Heart left ventricle (tissue), 16 donors: ENCODE measurements around the gene DESI1. TPM values are rescaled to one million over a fixed set of nuclear protein-coding genes. Genes with fewer than 3 reads are reported as not detected.

ENCODE experiments used
- ATAC-seq, 4 donors: fragments of 200-7000 bp; cut with Tn5 transposase; one replicate each; pipeline ENCODE4 v1.9.1; 2020 to 2022; ENCODE audit warnings: moderate library complexity in 4 of 4, mild to moderate bottlenecking in 3 of 4, moderate number of reproducible peaks in 1 of 4
- DNase-seq, 5 donors: peaks; one replicate each; pipeline ENCODE4 v3.0.0-alpha.2; 2020
- H3K27ac ChIP-seq, 12 donors: fragments of 200-600 bp; sonication (generic) in 4 of 12; one replicate each; pipeline versions ENCODE4 v1.5.0 to v1.8.0; 2016 to 2022; ENCODE audit warnings: mild to moderate bottlenecking in 2 of 12
- H3K27me3 ChIP-seq, 9 donors: fragments of 200-600 bp; sonication (generic) in 2 of 9; one replicate each; pipeline versions ENCODE4 v1.5.1 to v1.8.0; 2016 to 2022; ENCODE audit warnings: mild to moderate bottlenecking in 3 of 9
- H3K36me3 ChIP-seq, 9 donors: fragments of 200-600 bp; sonication (generic) in 2 of 9; one replicate each; pipeline versions ENCODE4 v1.5.0 to v1.8.0; 2018 to 2022; ENCODE audit warnings: mild to moderate bottlenecking in 2 of 9
- H3K4me1 ChIP-seq, 12 donors: fragments of 200-600 bp; sonication (generic) in 4 of 12; one replicate each; pipeline versions ENCODE4 v1.5.0 to v1.8.0; 2016 to 2022; ENCODE audit warnings: mild to moderate bottlenecking in 3 of 12
- H3K4me3 ChIP-seq, 12 donors: fragments of 200-600 bp; sonication (generic) in 4 of 12; one replicate each; pipeline versions ENCODE4 v1.5.0 to v1.8.0; 2017 to 2022; ENCODE audit warnings: mild to moderate bottlenecking in 9 of 12, moderate library complexity in 4 of 12
- H3K9me3 ChIP-seq, 12 donors: fragments of 200-600 bp; sonication (generic) in 4 of 12; one replicate each; pipeline versions ENCODE4 v1.5.0 to v1.8.0; 2016 to 2022; ENCODE audit warnings: mild to moderate bottlenecking in 1 of 12
- POLR2A ChIP-seq, 2 donors: fragments of 450-650 bp; IDR thresholded peaks; one replicate each; pipeline ENCODE4 v1.6.1; 2017; ENCODE audit warnings: antibody characterized with exemption in 2 of 2, mild to moderate bottlenecking in 2 of 2, moderate library complexity in 2 of 2
- WGBS, 4 donors: extraction: QIAGEN DNeasy Blood & Tissue Kit in 2 of 4; methylation state at CpG; one replicate each; pipeline versions ENCODE4 v1.1.5 to v1.1.7; 2013 to 2018; 5-methylcytosine and 5-hydroxymethylcytosine counted together
- intact Hi-C, 10 donors: fragments of 100-400 bp; cut with DNase I; formaldehyde crosslinking; loops; one replicate each; pipeline versions ENCODE4 v1.11.1 to v1.14.2; 2022
- polyA plus RNA-seq, 2 donors: library from polyadenylated mRNA; stranded (reverse); fragments of 200-250 nt; gene quantifications; one replicate each; pipeline ENCODE4 v1.2.3, GENCODE V29; 2013
- total RNA-seq, 9 donors: library from RNA; depleted of rRNA in 2 of 9; stranded (reverse); fragments of >200 nt in 2 of 9; fragmentation: NEBNext Ultra II Directional in 3 of 9; extraction: Animal tissue kit (Norgen Biotek cat#: 25700) in 3 of 9; gene quantifications; one replicate each; pipeline versions ENCODE4 v1.1.0 to v1.2.4, GENCODE V29; 2016 to 2023
- TF ChIP-seq, protein P1 (sequence below), 12 donors: fragments of 200-600 bp; sonication (generic) in 4 of 12; IDR thresholded peaks; one replicate each; pipeline versions ENCODE4 v1.5.0 to v1.8.0; 2018 to 2022; ENCODE audit warnings: antibody characterized with exemption in 12 of 12, mild to moderate bottlenecking in 5 of 12
- donor health status: ischemic (EF 13 %, LVEDD 7.1; RV severe dilation, severe dysfunction).
- donor health status: healthy with polysubstance abuse.
- donor health status: DM: no; HTN: yes; CAD: no.
- donor health status: DM: no; HTN: no; CAD: no.
- donor health status: ischemic (EF 25% LVEDD 6.9; RV normal size, moderate dysfunction).
- donor health status: ischemic (EF 25% LVEDD 5.7; RV mildly dilated, moderate dysfunction).
- donor health status: healthy.
- donor health status: DM: yes; HTN: yes; CAD: no.
- donor health status: ischemic (EF 35%, LVEDD 5.7; RV mildly dilated, moderate dysfunction).
- donor health status: nonischemic (EF 11% LVEDD 7.7; RV severe dilation, severe dysfunction).
- donor health status: DM: yes; HTN: yes; CAD: no.
- donor health status: PGD.
- donor health status: ischemic (EF 29% LVEDD 5.4; RV normal size, mild dysfunction).
- donor health status: nonischemic (EF 23%, LVEDD 6.1; RV moderate dilation, normal function).

DESI1 gene
- total and polyA plus RNA-seq, 11 donors, result 24.2 to 51.0 (median 39.8) TPM

GRCh38 chr22:41659941-41660340, 39.1 kb upstream of the DESI1 start:
- Histone ChIP-seq H3K4me1 (peaks cover 0 to 18% (median 0%) of the 10 kb centered on the region in 12 donors), H3K27me3 (no peaks in the 10 kb centered on the region), H3K9me3 (no peaks in the 10 kb centered on the region), H3K27ac (peak overlapping the region; percentile 36 to 84 (median 68)), H3K36me3 (peaks cover 0 to 100% (median 100%) of the 10 kb centered on the region in 9 donors), H3K4me3 (no peak overlapping the region)
- ATAC-seq (peak; percentile 62 to 74 (median 70)), DNase-seq (peak in 2 of 5 donors; percentile 66 to 68)
- 50 to 62% (median 55%) methylated on average over 1 of the region's 1 CpG for WGBS, 4 donors
- intact Hi-C loops, result no loop called here
- TF ChIP-seq, protein P1, sequence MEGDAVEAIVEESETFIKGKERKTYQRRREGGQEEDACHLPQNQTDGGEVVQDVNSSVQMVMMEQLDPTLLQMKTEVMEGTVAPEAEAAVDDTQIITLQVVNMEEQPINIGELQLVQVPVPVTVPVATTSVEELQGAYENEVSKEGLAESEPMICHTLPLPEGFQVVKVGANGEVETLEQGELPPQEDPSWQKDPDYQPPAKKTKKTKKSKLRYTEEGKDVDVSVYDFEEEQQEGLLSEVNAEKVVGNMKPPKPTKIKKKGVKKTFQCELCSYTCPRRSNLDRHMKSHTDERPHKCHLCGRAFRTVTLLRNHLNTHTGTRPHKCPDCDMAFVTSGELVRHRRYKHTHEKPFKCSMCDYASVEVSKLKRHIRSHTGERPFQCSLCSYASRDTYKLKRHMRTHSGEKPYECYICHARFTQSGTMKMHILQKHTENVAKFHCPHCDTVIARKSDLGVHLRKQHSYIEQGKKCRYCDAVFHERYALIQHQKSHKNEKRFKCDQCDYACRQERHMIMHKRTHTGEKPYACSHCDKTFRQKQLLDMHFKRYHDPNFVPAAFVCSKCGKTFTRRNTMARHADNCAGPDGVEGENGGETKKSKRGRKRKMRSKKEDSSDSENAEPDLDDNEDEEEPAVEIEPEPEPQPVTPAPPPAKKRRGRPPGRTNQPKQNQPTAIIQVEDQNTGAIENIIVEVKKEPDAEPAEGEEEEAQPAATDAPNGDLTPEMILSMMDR (IDR thresholded peaks at IDR 0.05), result no peak
- TF ChIP-seq POLR2A (IDR thresholded peaks at IDR 0.05), result no peak

DNA sequence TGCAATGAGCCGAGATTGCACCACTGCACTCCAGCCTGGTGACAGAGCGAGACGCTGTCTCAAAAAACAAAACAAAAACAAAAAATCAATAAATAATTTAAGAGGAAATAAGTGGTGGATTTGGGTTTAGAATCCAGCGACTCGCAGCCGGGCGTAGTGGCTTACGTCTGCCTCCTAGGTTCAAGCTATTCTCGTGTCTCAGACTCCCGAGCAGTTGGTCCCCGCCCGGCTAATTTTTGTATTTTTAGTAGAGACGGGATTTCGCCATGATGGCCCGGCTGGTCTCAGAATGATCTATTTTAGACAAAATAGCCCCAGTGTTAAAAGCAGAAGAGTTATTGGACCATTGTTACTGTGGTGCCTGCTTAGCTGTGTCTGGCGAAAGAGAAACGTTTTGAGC, 38.0 kb upstream of the DESI1 start:
- Histone ChIP-seq H3K27ac (peak overlapping the region in 7 of 12 donors; percentile 14 to 82 (median 71)), H3K4me3 (no peak overlapping the region), H3K36me3 (peaks cover 5 to 100% (median 100%) of the 10 kb centered on the region in 9 donors), H3K4me1 (peaks cover 0 to 18% (median 0%) of the 10 kb centered on the region in 12 donors), H3K9me3 (no peaks in the 10 kb centered on the region), H3K27me3 (no peaks in the 10 kb centered on the region)
- intact Hi-C loops, result no loop called here
- no peak for ATAC-seq
- no peak for DNase-seq
- 92 to 97% (median 96%) methylated on average over 17 of the region's 17 CpGs for WGBS, 4 donors
- no peak for TF ChIP-seq POLR2A (IDR thresholded peaks at IDR 0.05)

GRCh38 chr22:41657709-41658108, 36.9 kb upstream of the DESI1 start:
- no peak for ATAC-seq
- WGBS, 4 donors, result 98 to 100% (median 98%) methylated on average over 6 of the region's 6 CpGs

GRCh38 chr22:41656556-41656955, 35.7 kb upstream of the DESI1 start:
- H3K27me3 ChIP-seq, result no peaks in the 10 kb centered on the region
- 52 to 66% (median 57%) methylated on average over 5 of the region's 5 CpGs for WGBS, 4 donors
- H3K36me3 ChIP-seq, result peaks cover 7 to 100% (median 100%) of the 10 kb centered on the region in 9 donors
- TF ChIP-seq, protein P1 (IDR thresholded peaks at IDR 0.05), result no peak
- no peak for TF ChIP-seq POLR2A (IDR thresholded peaks at IDR 0.05)
- peaks cover 0 to 18% (median 0%) of the 10 kb centered on the region in 12 donors for H3K4me1 ChIP-seq
- intact Hi-C loops, result no loop called here
- no peak overlapping the region for H3K27ac ChIP-seq
- H3K9me3 ChIP-seq, result no peaks in the 10 kb centered on the region
- ATAC-seq (no peak), DNase-seq (no peak)
- no peak overlapping the region for H3K4me3 ChIP-seq

More at GRCh38 chr22:41657709-41658108, 36.9 kb upstream of the DESI1 start:
- Histone ChIP-seq H3K4me3 (no peak overlapping the region), H3K36me3 (peaks cover 7 to 100% (median 100%) of the 10 kb centered on the region in 9 donors), H3K4me1 (peaks cover 0 to 18% (median 0%) of the 10 kb centered on the region in 12 donors), H3K9me3 (no peaks in the 10 kb centered on the region), H3K27me3 (no peaks in the 10 kb centered on the region), H3K27ac (no peak overlapping the region)
- intact Hi-C loops, result no loop called here
- TF ChIP-seq, protein P1 (IDR thresholded peaks at IDR 0.05), result no peak
- DNase-seq, result no peak

GRCh38 chr22:41654322-41654721, 33.5 kb upstream of the DESI1 start:
- Histone ChIP-seq H3K9me3 (no peaks in the 10 kb centered on the region), H3K27me3 (no peaks in the 10 kb centered on the region), H3K27ac (no peak overlapping the region), H3K4me3 (no peak overlapping the region), H3K36me3 (peaks cover 7 to 100% (median 100%) of the 10 kb centered on the region in 9 donors), H3K4me1 (no peaks in the 10 kb centered on the region)
- ATAC-seq (no peak), DNase-seq (no peak)
- TF ChIP-seq, protein P1 (IDR thresholded peaks at IDR 0.05), result no peak
- no peak for TF ChIP-seq POLR2A (IDR thresholded peaks at IDR 0.05)
- intact Hi-C loops, result no loop called here
- 90 to 95% (median 92%) methylated on average over 3 of the region's 3 CpGs for WGBS, 4 donors
